VCaP (cell line): Measurements from ENCODE around the gene LAG3.

ENCODE experiments used
- H3K27ac ChIP-seq: fragments of 450-650 bp; 2 replicates; pipeline ENCODE4 v1.5.1; 2017
- TF ChIP-seq, protein P1 (sequence below): fragments of 450-650 bp; conservative IDR thresholded peaks from 2 replicates; pipeline ENCODE4 v1.5.1; 2017; ENCODE audit warnings: mild to moderate bottlenecking, moderate library complexity

The LAG3 gene

DNA sequence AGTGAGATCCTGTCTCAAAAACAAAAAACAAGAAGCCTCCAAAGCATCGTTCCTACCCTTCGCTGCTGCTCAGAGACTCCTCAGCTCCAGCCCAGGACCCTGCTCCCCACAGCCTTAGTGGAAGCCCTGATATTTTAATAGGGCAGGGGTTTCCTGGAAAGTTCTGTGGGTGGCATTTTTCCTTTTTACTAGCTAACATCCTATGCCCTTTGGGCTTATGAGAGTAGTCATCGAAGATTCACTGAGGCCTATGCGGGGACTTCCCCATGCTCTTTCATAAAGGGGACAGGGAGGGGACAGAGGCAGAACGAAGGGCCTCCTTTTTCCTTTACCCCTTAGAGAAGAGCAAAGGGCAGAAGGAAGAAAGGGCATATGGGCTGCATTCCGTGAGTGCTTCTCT is 8.3 kb downstream of the LAG3 start:
- TF ChIP-seq, protein P1, sequence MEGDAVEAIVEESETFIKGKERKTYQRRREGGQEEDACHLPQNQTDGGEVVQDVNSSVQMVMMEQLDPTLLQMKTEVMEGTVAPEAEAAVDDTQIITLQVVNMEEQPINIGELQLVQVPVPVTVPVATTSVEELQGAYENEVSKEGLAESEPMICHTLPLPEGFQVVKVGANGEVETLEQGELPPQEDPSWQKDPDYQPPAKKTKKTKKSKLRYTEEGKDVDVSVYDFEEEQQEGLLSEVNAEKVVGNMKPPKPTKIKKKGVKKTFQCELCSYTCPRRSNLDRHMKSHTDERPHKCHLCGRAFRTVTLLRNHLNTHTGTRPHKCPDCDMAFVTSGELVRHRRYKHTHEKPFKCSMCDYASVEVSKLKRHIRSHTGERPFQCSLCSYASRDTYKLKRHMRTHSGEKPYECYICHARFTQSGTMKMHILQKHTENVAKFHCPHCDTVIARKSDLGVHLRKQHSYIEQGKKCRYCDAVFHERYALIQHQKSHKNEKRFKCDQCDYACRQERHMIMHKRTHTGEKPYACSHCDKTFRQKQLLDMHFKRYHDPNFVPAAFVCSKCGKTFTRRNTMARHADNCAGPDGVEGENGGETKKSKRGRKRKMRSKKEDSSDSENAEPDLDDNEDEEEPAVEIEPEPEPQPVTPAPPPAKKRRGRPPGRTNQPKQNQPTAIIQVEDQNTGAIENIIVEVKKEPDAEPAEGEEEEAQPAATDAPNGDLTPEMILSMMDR, result no peak
- H3K27ac ChIP-seq, result 0 out of 2 replicates have a peak overlapping the region, but pooled peaks have one; percentile 87

DNA sequence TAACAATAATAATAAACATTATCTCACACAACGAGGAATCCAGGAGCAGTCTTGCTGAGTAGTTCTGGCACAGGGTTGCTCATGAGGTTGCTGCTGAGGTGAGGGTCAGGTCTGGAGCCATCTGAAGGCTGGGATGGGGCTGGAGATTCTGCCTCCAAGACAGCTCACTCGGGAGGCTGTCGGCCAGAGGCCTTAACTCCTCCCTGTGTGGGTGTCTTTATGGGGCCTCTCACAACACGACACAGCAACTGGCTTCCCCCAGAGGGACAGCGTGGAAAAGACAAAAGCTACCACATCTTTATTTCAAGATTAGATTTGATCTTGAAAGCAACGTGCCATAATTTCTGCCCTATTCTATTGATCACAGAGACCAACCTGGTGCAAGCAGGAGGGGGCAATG is 9.8 kb downstream of the LAG3 start:
- H3K27ac ChIP-seq, result no peak overlapping the region
- TF ChIP-seq, protein P1, result no peak

DNA sequence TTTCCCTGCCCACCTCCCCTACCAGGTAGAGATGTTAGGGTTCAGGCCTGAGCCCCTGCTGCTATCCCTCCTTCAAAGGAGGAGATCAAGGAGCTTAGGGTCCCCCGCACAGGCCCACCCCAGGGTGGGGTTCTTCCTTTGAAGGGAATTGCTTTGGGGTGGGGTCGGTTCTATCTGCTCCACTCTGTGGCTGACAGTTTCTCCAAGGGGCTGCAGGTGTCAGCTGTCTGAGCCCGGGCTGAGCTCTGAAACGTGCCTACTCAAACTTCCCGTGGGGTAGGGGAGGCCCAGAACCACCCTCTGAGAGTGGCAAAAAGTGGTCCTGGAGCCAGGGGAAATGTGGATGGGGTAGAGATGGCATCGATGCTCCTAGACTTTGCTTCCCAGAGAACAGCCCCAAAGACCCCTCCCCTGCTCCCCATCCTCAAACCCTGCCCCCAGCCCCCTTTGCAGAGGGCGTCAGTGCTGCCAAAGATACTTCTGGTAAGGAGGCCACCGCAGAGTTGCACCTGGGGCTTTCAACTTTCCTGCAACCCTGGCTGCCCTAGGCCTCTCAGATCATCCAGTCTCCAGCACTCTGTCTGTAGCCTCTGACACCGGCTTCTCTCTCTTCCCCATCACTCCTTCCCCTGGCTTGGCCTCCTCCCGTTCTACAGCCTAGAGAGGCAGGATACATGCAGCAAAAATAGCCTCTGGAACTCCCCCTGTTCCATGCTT is 10.7 kb downstream of the LAG3 start:
- TF ChIP-seq, protein P1, result no peak
- H3K27ac ChIP-seq, result no peak overlapping the region

DNA sequence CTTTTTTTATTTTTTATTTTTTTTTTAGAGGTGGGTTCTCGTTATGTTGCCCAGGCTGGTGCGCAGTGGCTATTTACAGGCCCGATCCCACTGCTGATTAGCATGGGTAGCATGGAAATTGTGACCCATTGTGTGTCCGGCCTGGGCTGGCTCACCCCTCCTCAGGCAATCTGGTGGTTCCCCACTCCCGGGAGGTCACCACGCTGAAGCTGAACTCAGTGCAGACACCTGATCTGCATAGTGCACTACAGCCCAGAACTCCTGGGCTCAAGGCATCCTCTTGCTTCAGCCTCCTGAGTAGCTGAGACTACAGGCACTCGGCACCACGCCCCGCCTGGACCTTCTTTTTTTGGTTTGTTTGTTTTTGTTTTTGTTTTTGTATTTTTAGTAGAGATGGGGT is 11.5 kb downstream of the LAG3 start:
- TF ChIP-seq, protein P1, result no peak
- H3K27ac ChIP-seq, result no peak overlapping the region

DNA sequence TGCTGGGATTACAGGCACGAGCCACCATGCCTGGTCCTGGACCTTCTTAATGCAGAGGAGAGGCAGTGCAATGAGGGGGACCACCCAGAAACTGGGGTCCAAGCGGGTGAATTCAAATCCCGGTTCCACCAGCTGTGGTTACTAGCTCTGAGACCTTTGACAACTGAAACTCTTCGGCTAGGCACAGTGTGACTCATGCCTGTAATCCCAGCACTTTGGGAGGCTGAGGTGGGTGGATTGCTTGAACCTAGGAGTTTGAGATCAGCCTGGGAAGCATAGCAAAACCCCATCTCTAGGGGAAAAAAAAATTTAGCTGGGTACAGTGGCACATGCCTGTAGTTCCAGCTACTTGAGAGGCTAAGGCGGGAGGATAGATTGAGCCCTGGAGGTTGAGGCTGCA is 12.0 kb downstream of the LAG3 start:
- no peak overlapping the region for H3K27ac ChIP-seq
- TF ChIP-seq, protein P1, result no peak

DNA sequence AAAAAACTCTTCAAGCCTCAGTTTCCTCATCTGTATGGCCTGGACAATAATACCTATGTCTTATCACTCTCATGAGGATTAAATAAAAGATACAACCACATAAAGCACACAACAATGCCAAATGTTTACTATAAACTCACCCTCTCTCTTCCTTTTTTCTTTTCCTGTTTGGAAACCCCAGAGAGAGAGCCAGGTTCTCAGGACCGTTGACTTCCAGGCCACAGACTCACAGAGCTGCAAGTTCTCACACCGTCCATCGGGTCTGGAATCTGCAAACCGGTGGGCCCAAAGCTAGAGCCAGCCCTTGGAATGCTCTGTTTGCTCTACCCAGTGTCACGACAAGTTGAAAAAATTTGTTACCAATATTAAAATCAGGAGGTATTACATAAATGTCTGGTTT is 12.4 kb downstream of the LAG3 start:
- no peak overlapping the region for H3K27ac ChIP-seq

DNA sequence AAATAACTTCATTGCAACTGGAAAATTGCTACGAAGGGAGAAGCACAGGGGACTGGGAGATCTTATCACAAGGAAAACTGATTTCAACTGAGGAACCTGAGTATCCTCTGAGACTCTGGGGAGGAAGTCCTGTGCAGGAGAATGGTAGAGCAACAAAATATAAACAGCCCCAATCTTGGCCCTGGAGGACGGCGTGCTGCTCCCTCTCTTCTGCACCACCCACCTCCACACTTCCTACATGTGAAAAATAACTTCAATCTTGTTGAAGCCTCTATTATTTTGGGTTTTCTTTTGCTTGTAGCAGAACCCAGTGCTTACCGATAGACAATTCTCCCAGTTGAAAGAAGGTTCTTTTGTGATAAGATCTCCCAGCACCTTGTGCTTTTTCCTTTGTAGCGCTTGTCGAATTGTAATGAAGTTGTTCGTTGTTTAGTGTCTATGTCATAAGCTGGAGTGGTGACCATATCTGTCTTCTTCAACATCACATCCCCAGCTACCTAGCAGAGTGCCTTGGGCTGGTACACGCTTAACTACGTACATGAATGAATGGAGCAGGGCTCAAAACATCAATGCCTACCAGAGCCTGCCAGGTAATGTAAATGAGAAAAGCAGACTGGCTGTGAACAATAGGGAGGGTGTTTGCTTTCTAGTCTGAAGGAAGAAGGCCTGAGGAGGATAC is 14.2 kb downstream of the LAG3 start:
- no peak overlapping the region for H3K27ac ChIP-seq
- TF ChIP-seq, protein P1, result no peak

More for the DNA sequence above, 12.4 kb downstream of the LAG3 start:
- TF ChIP-seq, protein P1, result no peak
